HCT116 (cell line): ENCODE measurements around the gene LRRC56. TPM values are rescaled to one million over a fixed set of nuclear protein-coding genes. Genes with fewer than 3 reads are reported as not detected.

Experiments used
- ATAC-seq: fragments of 200-7000 bp; cut with Tn5 transposase; 2 replicates; pipeline ENCODE4 v1.9.1; 2020; ENCODE audit warnings: mild to moderate bottlenecking, moderate library complexity
- BruUV-seq: library from RNA; stranded (reverse); fragments of 400-500 nt; replicated peaks from 2 replicates; lab custom pipeline; 2021; lab: Mats Ljungman, UMichigan
- CTCF ChIA-PET: fragments of 300-600 bp; sonication (Branson Sonifier 250); formaldehyde crosslinking; loops from one replicate; lab custom pipeline; 2021; ENCODE audit warnings: antibody characterized with exemption; lab: Charles Lee
- POLR2A ChIA-PET: fragments of 300-600, 350-600 bp; sonication (Branson Sonifier 250); formaldehyde crosslinking; loops from one replicate; lab custom pipeline; 2021; ENCODE audit warnings: antibody characterized with exemption; lab: Charles Lee
- RAD21 ChIA-PET, 2 experiments: fragments of 300-600 bp; sonication (Branson Sonifier 250); formaldehyde crosslinking; loops; one replicate each; lab custom pipeline; 2023; ENCODE audit warnings: low total read pairs in 2 of 2; ENCODE audit not compliant: uncharacterized antibody in 2 of 2, unreplicated experiment in 2 of 2, low non-redundant PET in 1 of 2; lab: Charles Lee
- DNase-seq: peaks from one replicate; pipeline ENCODE4 v3.0.0-alpha.2; 2010; ENCODE audit warnings: low read depth, low spot score
- H2AFZ ChIP-seq: fragments of 200-600 bp; shearing (Covaris generic), sonication (generic); 2 replicates; pipeline ENCODE4 v1.6.1; 2017; ENCODE audit warnings: low read depth, mixed run types, mixed read lengths, antibody characterized with exemption, low read length; ENCODE audit not compliant: poor library complexity, severe bottlenecking
- H3K27ac ChIP-seq: 2 replicates; pipeline ENCODE4 v1.5.1; 2012; ENCODE audit warnings: low read depth, low read length
- H3K27me3 ChIP-seq: fragments of 200-600 bp; sonication (generic); 2 replicates; pipeline ENCODE4 v1.6.1; 2016; ENCODE audit warnings: mixed run types, low read length, mixed read lengths; ENCODE audit not compliant: insufficient read depth
- H3K36me3 ChIP-seq, 2 experiments: fragments of 200-500 bp in 1 of 2; fragments of 200-600 bp in 1 of 2; sonication (Bioruptor generic) in 1 of 2; sonication (generic) in 1 of 2; 2 replicates each; pipeline versions ENCODE4 v1.5.1 to v1.6.1; 2014 to 2016; ENCODE audit warnings: low read length in 2 of 2, inconsistent platforms in 1 of 2, mixed read lengths in 1 of 2, mixed run types in 1 of 2; ENCODE audit not compliant: insufficient read depth in 2 of 2, control insufficient read depth in 1 of 2
- H3K4me1 ChIP-seq, 2 experiments: fragments of 200-600 bp in 1 of 2; sonication (generic) in 1 of 2; 2 replicates each; pipeline versions ENCODE4 v1.5.1 to v1.6.1; 2012 to 2017; ENCODE audit warnings: low read length in 2 of 2, inconsistent platforms in 1 of 2, mild to moderate bottlenecking in 1 of 2, mixed read lengths in 1 of 2, mixed run types in 1 of 2, moderate library complexity in 1 of 2; ENCODE audit not compliant: insufficient read depth in 2 of 2, control insufficient read depth in 1 of 2
- H3K4me2 ChIP-seq: fragments of 200-600 bp; sonication (generic); 2 replicates; pipeline ENCODE4 v1.6.1; 2017; ENCODE audit warnings: mixed run types, low read length, mixed read lengths
- H3K4me3 ChIP-seq, 2 experiments: fragments of 200-600 bp in 1 of 2; sonication (generic) in 1 of 2; replicated peaks in 1 of 2; 2 replicates each; pipeline ENCODE4 v1.5.1; 2011 to 2016; ENCODE audit warnings: low read length in 2 of 2, control low read depth in 1 of 2, low read depth in 1 of 2, mild to moderate bottlenecking in 1 of 2, mixed read lengths in 1 of 2, mixed run types in 1 of 2
- H3K79me2 ChIP-seq: fragments of 200-600 bp; sonication (generic); 2 replicates; pipeline ENCODE4 v1.6.1; 2017; ENCODE audit warnings: mild to moderate bottlenecking, mixed run types, low read length, moderate library complexity, mixed read lengths; ENCODE audit not compliant: insufficient read depth
- H3K9ac ChIP-seq: fragments of 200-600 bp; sonication (generic); 2 replicates; pipeline ENCODE4 v1.6.1; 2016; ENCODE audit warnings: low read length, mixed read lengths
- H3K9me2 ChIP-seq: fragments of 200-600 bp; sonication (generic), shearing (Covaris generic); 2 replicates; pipeline ENCODE4 v1.6.1; 2017; ENCODE audit warnings: mixed run types, mild to moderate bottlenecking, moderate library complexity; ENCODE audit not compliant: insufficient read depth
- H3K9me3 ChIP-seq, 2 experiments: fragments of 200-500 bp in 1 of 2; fragments of 200-600 bp in 1 of 2; sonication (Bioruptor generic) in 1 of 2; sonication (generic) in 1 of 2; 2 replicates each; pipeline ENCODE4 v1.6.1; 2014 to 2017; ENCODE audit warnings: low read length in 2 of 2, mixed read lengths in 2 of 2, inconsistent platforms in 1 of 2, low read depth in 1 of 2, mild to moderate bottlenecking in 1 of 2, mixed run types in 1 of 2, moderate library complexity in 1 of 2; ENCODE audit not compliant: control insufficient read depth in 1 of 2, insufficient read depth in 1 of 2
- H4K20me1 ChIP-seq: fragments of 200-600 bp; sonication (generic), shearing (Covaris generic); 2 replicates; pipeline ENCODE4 v1.6.1; 2017; ENCODE audit warnings: mixed run types, mild to moderate bottlenecking, moderate library complexity; ENCODE audit not compliant: insufficient read depth
- CBX3 ChIP-seq: IDR thresholded peaks from 2 replicates; pipeline ENCODE4 v1.6.1; 2012; ENCODE audit warnings: low read depth
- EGR1 ChIP-seq: IDR thresholded peaks from 2 replicates; pipeline ENCODE4 v1.6.1; 2012; ENCODE audit warnings: low read depth
- EZH2phosphoT487 ChIP-seq: fragments of 200-600 bp; IDR thresholded peaks from 2 replicates; pipeline ENCODE4 v1.6.1; 2018; ENCODE audit warnings: antibody characterized with exemption, borderline replicate concordance
- FOSL1 ChIP-seq: IDR thresholded peaks from 2 replicates; pipeline ENCODE4 v1.6.1; 2012; ENCODE audit warnings: low read depth
- JUND ChIP-seq: IDR thresholded peaks from 2 replicates; pipeline ENCODE4 v1.6.1; 2012
- POLR2A ChIP-seq: IDR thresholded peaks from 2 replicates; pipeline ENCODE4 v1.7.0; 2011; ENCODE audit warnings: borderline replicate concordance; ENCODE audit not compliant: insufficient read depth, insufficient read length; ENCODE audit errors: extremely low read depth
- RAD21 ChIP-seq: IDR thresholded peaks from 2 replicates; pipeline ENCODE4 v1.6.1; 2012; ENCODE audit warnings: low read depth, mild to moderate bottlenecking
- SIN3A ChIP-seq: IDR thresholded peaks from 2 replicates; pipeline ENCODE4 v1.6.1; 2012; ENCODE audit warnings: low read depth
- SP1 ChIP-seq: IDR thresholded peaks from 2 replicates; pipeline ENCODE4 v1.6.1; 2012; ENCODE audit warnings: low read depth
- SRF ChIP-seq: IDR thresholded peaks from 2 replicates; pipeline ENCODE4 v1.6.1; 2012; ENCODE audit warnings: low read depth
- YY1 ChIP-seq: IDR thresholded peaks from 2 replicates; pipeline ENCODE4 v1.6.1; 2011; ENCODE audit warnings: low read length, low read depth, moderate library complexity, mild to moderate bottlenecking; ENCODE audit not compliant: insufficient replicate concordance; ENCODE audit errors: extremely low read depth
- ZNF274 ChIP-seq: fragments of 200-500 bp; sonication (Bioruptor generic); IDR thresholded peaks from 2 replicates; pipeline ENCODE4 v1.6.1; 2014; ENCODE audit warnings: mild to moderate bottlenecking, low read depth, low read length, inconsistent platforms
- intact Hi-C: fragments of 100-400 bp; cut with micrococcal nuclease; formaldehyde crosslinking; loops from 2 replicates; pipeline ENCODE4 v1.10.0; 2022
- total RNA-seq: library from RNA; stranded (reverse); gene quantifications from one replicate; pipeline ENCODE4 v1.2.1, GENCODE V29; 2021; ENCODE audit not compliant: unreplicated experiment
- TF ChIP-seq, protein P1 (sequence below): IDR thresholded peaks from 2 replicates; pipeline ENCODE4 v1.6.1; 2012; ENCODE audit warnings: low read depth
- TF ChIP-seq, protein P2 (sequence below): IDR thresholded peaks from 2 replicates; pipeline ENCODE4 v1.6.1; 2012

Gene LRRC56
- total RNA-seq, 1 experiment from 2014 or later, result 9.1 TPM

DNA sequence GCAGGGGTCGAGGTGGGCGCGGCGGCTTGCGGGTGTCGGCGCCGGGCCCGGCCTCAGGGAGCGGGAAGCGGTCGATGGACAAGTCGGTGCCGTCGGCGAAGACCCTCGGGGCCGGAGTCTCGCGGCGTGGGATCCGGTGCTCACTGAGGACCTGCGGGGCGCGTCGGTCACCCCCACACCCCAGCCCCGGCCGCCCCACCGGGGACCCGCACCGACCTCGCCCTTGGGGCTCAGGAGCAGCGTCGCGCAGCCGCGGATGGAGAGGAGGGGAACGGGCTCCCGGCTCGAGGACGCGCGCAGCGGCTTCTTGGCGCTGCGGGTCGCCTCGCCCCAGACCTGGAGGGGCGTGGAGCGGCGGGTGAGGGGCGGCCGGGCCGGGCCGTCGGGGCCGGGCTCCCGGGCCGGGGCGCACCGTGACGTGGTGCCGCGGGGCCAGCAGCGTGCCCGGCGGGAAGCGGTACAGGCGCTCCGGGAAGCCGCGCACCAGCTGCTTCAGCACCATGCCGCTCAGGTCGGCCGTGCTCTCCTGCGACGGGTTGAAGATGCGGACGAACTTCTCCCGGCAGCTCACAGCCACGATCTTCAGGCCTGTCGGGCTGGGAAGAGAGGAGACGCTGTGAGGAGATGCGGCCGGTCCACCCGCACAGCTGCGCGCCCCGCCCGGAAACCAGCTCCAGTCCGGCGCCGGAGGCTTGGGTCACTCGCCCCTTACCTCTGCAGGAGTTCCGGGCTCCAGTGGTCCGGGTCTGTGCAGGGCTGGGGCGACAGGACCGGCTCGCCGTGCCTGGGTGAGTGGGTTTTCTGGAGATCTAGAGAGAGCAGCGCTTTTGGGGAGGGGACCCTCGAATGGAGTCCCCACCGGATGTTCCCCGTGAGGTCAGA is 18.7 kb downstream of the LRRC56 start:
- no peak for ATAC-seq
- Histone ChIP-seq H3K9me2 (no peaks in the 10 kb centered on the region), H3K27ac (no peak overlapping the region; the same call in 1 of the 2 replicates), H3K27me3 (no peaks in the 10 kb centered on the region), H3K36me3 (no peaks in the 10 kb centered on the region), H3K79me2 (no peaks in the 10 kb centered on the region), H3K4me2 (no peak overlapping the region), H3K4me3 (no peak overlapping the region), H3K9ac (no peak overlapping the region), H3K4me1 (peaks cover 21 to 31% of the 10 kb centered on the region in 2 experiments), H3K9me3 (no peaks in the 10 kb centered on the region), H2AFZ (no peak overlapping the region), H4K20me1 (no peaks in the 10 kb centered on the region)
- no TSS peak for BruUV-seq
- DNase-seq, result no peak
- CTCF ChIA-PET, result no interaction called here
- TF ChIP-seq ZNF274 (no peak), YY1 (no peak), RAD21 (no peak), SP1 (no peak), EGR1 (no peak), JUND (no peak), SIN3A (no peak), FOSL1 (no peak), EZH2phosphoT487 (no peak), CBX3 (no peak), SRF (no peak), POLR2A (no peak)
- TF ChIP-seq, protein P1, sequence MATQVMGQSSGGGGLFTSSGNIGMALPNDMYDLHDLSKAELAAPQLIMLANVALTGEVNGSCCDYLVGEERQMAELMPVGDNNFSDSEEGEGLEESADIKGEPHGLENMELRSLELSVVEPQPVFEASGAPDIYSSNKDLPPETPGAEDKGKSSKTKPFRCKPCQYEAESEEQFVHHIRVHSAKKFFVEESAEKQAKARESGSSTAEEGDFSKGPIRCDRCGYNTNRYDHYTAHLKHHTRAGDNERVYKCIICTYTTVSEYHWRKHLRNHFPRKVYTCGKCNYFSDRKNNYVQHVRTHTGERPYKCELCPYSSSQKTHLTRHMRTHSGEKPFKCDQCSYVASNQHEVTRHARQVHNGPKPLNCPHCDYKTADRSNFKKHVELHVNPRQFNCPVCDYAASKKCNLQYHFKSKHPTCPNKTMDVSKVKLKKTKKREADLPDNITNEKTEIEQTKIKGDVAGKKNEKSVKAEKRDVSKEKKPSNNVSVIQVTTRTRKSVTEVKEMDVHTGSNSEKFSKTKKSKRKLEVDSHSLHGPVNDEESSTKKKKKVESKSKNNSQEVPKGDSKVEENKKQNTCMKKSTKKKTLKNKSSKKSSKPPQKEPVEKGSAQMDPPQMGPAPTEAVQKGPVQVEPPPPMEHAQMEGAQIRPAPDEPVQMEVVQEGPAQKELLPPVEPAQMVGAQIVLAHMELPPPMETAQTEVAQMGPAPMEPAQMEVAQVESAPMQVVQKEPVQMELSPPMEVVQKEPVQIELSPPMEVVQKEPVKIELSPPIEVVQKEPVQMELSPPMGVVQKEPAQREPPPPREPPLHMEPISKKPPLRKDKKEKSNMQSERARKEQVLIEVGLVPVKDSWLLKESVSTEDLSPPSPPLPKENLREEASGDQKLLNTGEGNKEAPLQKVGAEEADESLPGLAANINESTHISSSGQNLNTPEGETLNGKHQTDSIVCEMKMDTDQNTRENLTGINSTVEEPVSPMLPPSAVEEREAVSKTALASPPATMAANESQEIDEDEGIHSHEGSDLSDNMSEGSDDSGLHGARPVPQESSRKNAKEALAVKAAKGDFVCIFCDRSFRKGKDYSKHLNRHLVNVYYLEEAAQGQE, result no peak
- TF ChIP-seq, protein P2, sequence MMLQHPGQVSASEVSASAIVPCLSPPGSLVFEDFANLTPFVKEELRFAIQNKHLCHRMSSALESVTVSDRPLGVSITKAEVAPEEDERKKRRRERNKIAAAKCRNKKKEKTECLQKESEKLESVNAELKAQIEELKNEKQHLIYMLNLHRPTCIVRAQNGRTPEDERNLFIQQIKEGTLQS, result no peak
- intact Hi-C loops, result loop anchor here (2.0 kb wide), 1 partner anchor 173 kb away; no protein-coding TSS in a partner anchor
- POLR2A ChIA-PET, result no interaction called here
- RAD21 ChIA-PET, result interaction anchor here in 1 of 2 experiments (0.6 kb wide), 1 partner anchor 172 kb away, joined by 3 read pairs; no protein-coding TSS in a partner anchor
